ENCODE measurements around the gene EHHADH. TPM values are rescaled to one million over a fixed set of nuclear protein-coding genes. Genes with fewer than 3 reads are reported as not detected.

The EHHADH gene
- total and polyA plus RNA-seq, 8 donors = 7.4 to 13.5 (median 12.0) TPM

DNA sequence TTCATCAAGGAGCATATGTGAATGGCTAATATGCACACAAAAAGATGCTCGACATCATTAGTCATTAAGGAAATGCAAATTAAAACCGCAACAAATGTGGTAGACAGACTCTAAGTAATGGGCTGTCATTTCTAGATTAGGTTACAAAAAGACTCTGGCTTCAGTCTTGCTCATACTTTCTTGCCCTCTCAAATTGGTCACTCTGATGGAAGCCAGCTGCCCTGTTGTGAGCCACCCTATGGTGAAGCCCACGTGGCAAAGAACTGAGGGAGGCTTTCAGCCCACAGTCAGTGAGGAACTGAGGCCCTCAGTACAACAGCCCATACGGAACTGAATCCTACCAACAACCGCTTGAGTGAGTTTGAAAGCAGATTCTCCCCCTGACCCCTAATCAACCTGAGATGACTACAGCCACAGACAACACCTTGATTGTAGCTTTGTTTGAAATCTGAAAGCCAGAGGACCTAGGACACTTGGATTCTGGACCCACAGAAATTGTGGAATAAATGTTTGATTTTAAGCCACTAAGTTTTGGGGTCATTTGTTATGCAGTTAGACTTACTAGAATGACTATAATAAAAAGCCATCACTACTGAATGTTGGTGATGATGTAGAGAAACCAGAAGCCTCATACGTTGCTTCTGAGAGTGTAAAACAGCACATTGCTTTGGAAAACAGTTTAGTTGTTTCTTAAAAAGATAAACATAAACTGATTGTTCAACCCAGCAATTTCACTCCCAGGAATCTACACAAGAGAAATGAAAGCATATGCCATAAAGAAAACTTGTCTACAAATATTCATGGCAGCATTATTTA lies 45.7 kb downstream of the EHHADH start:
- H3K9me3 ChIP-seq = no peaks in the 10 kb centered on the region
- TF ChIP-seq, protein P1, sequence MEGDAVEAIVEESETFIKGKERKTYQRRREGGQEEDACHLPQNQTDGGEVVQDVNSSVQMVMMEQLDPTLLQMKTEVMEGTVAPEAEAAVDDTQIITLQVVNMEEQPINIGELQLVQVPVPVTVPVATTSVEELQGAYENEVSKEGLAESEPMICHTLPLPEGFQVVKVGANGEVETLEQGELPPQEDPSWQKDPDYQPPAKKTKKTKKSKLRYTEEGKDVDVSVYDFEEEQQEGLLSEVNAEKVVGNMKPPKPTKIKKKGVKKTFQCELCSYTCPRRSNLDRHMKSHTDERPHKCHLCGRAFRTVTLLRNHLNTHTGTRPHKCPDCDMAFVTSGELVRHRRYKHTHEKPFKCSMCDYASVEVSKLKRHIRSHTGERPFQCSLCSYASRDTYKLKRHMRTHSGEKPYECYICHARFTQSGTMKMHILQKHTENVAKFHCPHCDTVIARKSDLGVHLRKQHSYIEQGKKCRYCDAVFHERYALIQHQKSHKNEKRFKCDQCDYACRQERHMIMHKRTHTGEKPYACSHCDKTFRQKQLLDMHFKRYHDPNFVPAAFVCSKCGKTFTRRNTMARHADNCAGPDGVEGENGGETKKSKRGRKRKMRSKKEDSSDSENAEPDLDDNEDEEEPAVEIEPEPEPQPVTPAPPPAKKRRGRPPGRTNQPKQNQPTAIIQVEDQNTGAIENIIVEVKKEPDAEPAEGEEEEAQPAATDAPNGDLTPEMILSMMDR (IDR thresholded peaks at IDR 0.05) = no peak
- H3K27ac ChIP-seq = no peak overlapping the region
- no peak for DNase-seq
- intact Hi-C loops (cut with DNase I) = no loop called here
- peaks cover 3 to 10% of the 10 kb centered on the region in 2 donors for H3K36me3 ChIP-seq
- H3K27me3 ChIP-seq = no peaks in the 10 kb centered on the region
- no peaks in the 10 kb centered on the region for H3K4me1 ChIP-seq
- no peak for ATAC-seq
- H3K4me3 ChIP-seq = no peak overlapping the region

DNA sequence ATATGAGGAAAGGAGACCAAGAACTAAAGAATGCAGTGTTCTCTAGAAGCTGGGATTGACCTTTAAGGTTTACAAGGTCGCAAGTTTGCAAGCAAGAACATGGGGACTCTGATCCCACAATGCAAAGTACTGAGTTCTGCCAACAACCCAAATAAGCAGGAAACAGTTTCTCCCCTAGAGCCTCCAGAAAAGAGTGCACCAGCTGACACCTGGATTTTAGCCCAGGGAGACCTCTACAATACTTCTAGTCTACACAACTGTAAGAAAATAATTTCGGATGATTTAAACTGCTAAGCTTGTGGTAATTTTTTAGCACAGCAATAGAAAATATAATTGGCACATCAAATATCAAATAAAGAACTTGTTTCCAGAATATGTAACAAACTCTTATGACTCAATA lies 46.4 kb downstream of the EHHADH start:
- H3K27ac ChIP-seq = no peak overlapping the region
- ATAC-seq (no peak), DNase-seq (no peak)
- TF ChIP-seq, protein P1 (IDR thresholded peaks at IDR 0.05) = no peak
- intact Hi-C loops (cut with DNase I) = no loop called here
- no peaks in the 10 kb centered on the region for H3K9me3 ChIP-seq
- H3K4me1 ChIP-seq = no peaks in the 10 kb centered on the region
- H3K4me3 ChIP-seq = no peak overlapping the region
- peaks cover 3 to 10% of the 10 kb centered on the region in 2 donors for H3K36me3 ChIP-seq
- no peaks in the 10 kb centered on the region for H3K27me3 ChIP-seq

DNA sequence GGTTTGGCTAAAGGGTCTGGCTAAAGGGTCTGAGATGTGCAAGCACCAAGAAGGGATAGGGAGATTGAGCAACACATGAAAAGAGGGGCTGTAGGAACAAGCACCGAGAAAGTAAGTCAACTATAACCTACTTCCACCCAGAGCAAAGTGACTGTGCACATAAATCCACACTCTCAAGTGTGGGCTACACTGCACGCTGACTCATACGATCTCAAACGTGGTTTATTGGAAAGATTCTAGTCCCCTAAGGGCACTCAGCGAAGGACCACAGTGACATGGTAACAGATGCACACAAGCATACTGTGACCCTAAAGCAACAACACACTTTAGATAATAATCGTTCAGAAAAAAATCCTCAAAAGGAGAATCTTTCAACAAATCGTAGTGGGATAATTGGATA lies 48.0 kb downstream of the EHHADH start:
- TF ChIP-seq, protein P1 (IDR thresholded peaks at IDR 0.05) = no peak
- intact Hi-C loops (cut with DNase I) = no loop called here
- DNase-seq = no peak
- no peak overlapping the region for H3K27ac ChIP-seq
- ATAC-seq = no peak
- H3K9me3 ChIP-seq = no peaks in the 10 kb centered on the region
- H3K4me3 ChIP-seq = no peak overlapping the region
- H3K4me1 ChIP-seq = no peaks in the 10 kb centered on the region
- no peaks in the 10 kb centered on the region for H3K27me3 ChIP-seq
- peaks cover 3 to 15% of the 10 kb centered on the region in 2 donors for H3K36me3 ChIP-seq

DNA sequence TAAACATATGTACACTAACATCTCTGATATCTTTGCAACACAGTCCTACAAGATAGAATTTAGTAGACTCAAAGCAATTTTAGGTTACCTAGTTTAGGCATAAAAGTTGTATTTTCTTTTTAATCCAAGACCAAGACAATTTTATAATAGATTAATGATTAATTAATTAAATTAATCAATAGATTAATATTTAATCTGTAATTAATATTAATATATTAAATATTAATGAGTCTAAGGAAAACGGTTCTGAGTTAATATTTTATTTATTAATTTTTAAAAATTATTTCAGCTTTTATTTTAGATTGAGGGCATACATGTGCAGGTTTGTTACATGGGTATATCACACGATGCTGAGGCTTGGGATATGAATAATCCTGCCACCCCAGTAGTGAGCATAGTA lies 49.0 kb downstream of the EHHADH start:
- Histone ChIP-seq H3K9me3 (no peaks in the 10 kb centered on the region), H3K27ac (no peak overlapping the region), H3K36me3 (peaks cover 3 to 16% of the 10 kb centered on the region in 2 donors), H3K4me3 (no peak overlapping the region), H3K27me3 (no peaks in the 10 kb centered on the region), H3K4me1 (no peaks in the 10 kb centered on the region)
- ATAC-seq = no peak
- no peak for DNase-seq
- TF ChIP-seq, protein P1 (IDR thresholded peaks at IDR 0.05) = no peak
- intact Hi-C loops (cut with DNase I) = no loop called here

DNA sequence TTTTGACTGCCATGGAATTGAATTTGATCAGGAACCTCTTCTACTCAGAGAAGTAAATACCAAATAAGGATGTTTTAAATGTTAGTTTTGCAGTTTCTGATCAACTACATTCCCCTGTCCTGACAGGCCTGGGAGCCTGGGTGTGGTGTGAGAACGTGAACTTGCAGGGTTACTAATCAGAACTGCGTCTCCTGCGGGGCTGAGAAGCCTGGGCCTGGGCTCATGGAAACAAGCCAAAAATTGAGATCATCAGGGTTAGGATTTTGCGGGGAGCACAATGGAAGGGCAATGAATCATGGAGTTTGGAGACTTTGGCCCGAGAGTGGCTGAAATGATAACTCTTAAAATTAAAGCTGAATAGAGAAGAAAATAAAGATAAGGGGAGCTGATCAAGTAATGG lies 53.2 kb downstream of the EHHADH start:
- Histone ChIP-seq H3K36me3 (peaks cover 0 to 16% of the 10 kb centered on the region in 2 donors), H3K4me3 (no peak overlapping the region), H3K27ac (no peak overlapping the region), H3K9me3 (no peaks in the 10 kb centered on the region), H3K27me3 (no peaks in the 10 kb centered on the region), H3K4me1 (no peaks in the 10 kb centered on the region)
- ATAC-seq = no peak
- intact Hi-C loops (cut with DNase I) = no loop called here
- TF ChIP-seq, protein P1 (IDR thresholded peaks at IDR 0.05) = no peak
- DNase-seq = no peak
